ENCODE results near the gene AMPH. TPM values are rescaled to one million over a fixed set of nuclear protein-coding genes. Genes with fewer than 3 reads are reported as not detected.

The AMPH gene
- total RNA-seq, 1 donor, result not detected

GRCh38 chr7:38548605-38549004, 82.6 kb downstream of the AMPH start:
- DNase-seq (ENCODE audit: low read depth in 2 of 3, low spot score in 2 of 3), result no peak

- DNase-seq (ENCODE audit: low read depth in 2 of 3, low spot score in 2 of 3), result no peak
Observed at GRCh38 chr7:38546763-38547162, 84.4 kb downstream of the AMPH start.

GRCh38 chr7:38545977-38546376, 85.2 kb downstream of the AMPH start:
- no peak for DNase-seq (ENCODE audit: low read depth in 2 of 3, low spot score in 2 of 3)

- no peak for DNase-seq (ENCODE audit: low read depth in 2 of 3, low spot score in 2 of 3)
Observed at GRCh38 chr7:38542156-38542555, 89.0 kb downstream of the AMPH start.

DNA sequence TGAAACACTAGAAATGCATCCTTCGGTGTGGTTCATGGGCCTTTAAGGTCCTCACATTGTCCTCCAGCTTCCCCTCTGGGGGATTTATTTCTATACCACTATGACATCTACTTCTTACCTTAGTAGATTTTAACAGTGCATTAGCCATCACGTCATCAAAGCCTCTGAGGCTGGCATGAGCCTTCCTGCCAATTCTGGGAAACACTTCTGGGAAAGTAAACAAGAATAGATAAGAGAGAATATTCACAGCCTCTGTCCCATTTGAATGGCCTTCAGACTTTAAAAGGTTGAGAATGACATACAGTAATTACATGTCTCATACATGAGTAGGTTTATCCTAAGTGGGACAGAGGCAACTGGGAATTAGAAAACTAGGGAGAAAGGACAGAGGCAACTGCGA, 89.7 kb downstream of the AMPH start:
- DNase-seq (ENCODE audit: low read depth in 2 of 3, low spot score in 2 of 3), result no peak

GRCh38 chr7:38539477-38540081, 91.6 kb downstream of the AMPH start:
- DNase-seq (ENCODE audit: low read depth in 2 of 3, low spot score in 2 of 3), result no peak

DNA sequence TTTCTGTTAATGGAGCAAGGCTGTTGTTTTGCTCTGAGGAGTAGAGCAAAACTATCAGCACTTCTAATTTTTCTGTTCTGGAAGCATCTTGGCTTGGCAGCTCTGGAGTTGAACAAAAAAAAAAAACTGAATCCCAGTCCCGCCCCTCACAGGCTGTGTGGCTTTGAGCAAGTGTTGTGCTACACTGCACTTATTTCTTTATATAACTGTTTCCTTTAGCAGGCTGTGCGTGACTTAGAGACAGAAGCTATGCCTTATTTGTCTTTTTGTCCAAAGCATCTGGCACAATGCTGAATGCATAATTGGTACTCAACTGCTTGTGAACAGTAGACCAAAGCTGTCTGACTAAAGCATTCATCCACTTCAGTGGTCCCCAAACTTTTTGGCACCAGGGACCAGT, 96.1 kb downstream of the AMPH start:
- no peak for DNase-seq (ENCODE audit: low read depth in 2 of 3, low spot score in 2 of 3)

- no peak for DNase-seq (ENCODE audit: low read depth in 2 of 3, low spot score in 2 of 3)
Observed at GRCh38 chr7:38525857-38526256, 105.3 kb downstream of the AMPH start.

DNA sequence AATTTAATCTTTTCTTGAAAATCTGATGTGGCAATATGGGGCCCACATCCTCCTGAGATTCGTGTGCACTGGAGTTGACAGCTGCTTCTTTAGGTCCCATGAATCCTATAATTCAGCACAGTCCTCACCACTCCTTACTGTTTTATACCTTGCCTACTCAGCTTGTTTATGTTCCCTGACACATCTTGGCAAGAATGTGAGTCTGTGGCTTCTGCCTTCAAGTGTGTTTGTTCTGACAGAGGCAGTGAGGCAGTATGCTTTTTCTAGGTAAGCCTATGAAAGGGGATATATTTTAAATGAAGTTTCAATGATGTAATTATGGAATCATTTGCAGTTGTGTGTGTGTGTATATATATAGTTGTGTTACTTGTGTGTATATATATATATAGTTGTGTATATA, 106.4 kb downstream of the AMPH start:
- DNase-seq (ENCODE audit: low read depth in 2 of 3, low spot score in 2 of 3), result no peak

GRCh38 chr7:38520741-38521140, 110.4 kb downstream of the AMPH start:
- no peak for DNase-seq (ENCODE audit: low read depth in 2 of 3, low spot score in 2 of 3)

DNA sequence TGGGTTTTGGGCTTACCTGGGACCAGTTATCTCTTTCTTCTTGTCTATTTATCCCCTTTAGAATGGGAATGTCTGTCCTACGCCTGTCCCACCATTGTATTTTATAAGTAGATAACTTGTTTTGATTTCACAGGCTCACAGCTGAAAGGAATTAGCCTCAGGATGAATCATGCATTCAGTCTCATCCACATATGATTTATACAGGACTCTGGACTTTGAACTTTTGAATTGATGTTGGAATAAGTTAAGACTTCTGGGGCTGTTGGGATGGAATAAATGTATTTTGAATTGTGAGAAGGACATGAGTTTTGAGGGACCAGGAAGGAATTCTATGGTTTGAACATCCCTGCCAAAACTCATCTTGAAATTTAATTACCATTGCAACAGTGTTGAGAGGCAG, 112.6 kb downstream of the AMPH start:
- DNase-seq (ENCODE audit: low read depth in 2 of 3, low spot score in 2 of 3), result no peak

- no peak for DNase-seq (ENCODE audit: low read depth in 2 of 3, low spot score in 2 of 3)
Observed at GRCh38 chr7:38512704-38513103, 118.5 kb downstream of the AMPH start.

DNA sequence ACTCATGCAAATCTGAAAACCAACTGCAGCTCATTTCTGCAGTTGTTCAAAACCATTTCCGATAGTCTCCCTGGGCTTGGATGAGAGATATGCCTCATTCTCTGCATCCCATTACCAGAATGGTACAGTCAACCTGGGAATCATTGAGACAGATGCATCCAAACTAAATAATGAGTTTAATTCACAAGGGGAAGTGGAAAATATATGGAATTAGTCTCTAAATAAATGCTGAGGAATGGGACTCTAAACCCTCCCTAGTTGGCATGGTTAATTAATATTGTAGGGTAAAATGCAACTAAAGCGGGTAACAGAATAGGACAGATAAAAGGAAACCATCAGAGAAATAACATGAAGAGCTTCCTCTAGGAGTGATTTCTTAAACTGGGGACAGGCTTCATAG, 118.9 kb downstream of the AMPH start:
- DNase-seq (ENCODE audit: low read depth in 2 of 3, low spot score in 2 of 3), result no peak

DNA sequence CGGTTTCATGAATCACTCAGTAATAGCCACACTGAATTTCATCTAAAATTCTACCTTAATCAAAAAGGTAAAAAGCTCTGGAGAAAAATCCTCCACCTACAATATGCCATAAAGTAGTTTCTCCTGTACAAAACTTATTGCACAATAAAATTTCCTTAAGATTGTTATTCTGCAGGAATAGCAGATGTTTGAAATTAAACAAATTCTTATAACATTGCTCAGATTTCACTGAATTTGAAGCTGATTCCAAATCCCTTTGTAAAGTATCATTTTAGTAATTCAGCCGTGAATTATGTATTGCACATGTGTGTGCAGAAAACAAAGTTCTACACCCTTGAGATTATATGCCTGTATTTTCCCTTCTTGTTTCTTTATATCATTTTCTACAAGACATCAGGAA, 123.8 kb downstream of the AMPH start:
- no peak for DNase-seq (ENCODE audit: low read depth in 2 of 3, low spot score in 2 of 3)

DNA sequence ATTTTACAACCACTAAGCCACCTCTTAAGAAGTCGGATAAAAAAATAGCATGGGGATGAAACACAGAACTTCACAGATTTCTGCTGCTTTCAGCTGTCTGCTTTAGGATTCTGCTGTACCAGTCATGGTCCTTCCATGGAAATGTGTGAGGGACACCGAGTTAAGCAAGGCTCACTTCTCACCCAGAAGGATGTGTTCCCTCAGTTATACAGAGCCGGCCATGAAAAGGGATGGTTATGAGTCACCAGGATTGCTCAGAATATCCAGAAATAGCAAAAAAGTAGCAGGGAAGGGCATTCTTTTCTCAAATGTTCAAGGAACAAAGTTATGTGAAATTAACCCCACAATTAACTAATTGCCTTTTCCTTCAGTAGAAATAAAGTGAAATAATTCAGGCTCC, 124.4 kb downstream of the AMPH start:
- DNase-seq (ENCODE audit: low read depth in 2 of 3, low spot score in 2 of 3), result no peak

DNA sequence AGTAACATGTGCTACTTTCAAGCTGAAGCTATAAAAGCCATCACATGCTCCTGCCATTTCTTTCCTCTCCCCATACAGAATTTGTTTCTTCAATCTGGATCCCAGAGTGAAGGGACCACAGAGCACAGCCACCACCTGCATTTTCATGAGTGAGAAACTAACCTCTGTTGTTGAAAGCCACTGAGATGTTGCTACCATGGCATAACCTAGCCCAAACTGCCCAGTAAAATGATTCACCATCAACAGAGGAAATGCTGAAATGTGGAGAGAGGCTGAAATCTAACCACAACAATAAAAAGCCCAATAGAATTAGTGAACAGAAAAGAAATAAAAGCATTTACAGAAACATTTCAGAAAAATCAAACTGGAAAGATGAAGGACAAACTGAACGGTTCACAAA, 125.2 kb downstream of the AMPH start:
- no peak for DNase-seq (ENCODE audit: low read depth in 2 of 3, low spot score in 2 of 3)

- DNase-seq (ENCODE audit: low read depth in 2 of 3, low spot score in 2 of 3), result no peak
Observed at GRCh38 chr7:38504684-38505083, 126.5 kb downstream of the AMPH start.

GRCh38 chr7:38502848-38503247, 128.3 kb downstream of the AMPH start:
- no peak for DNase-seq (ENCODE audit: low read depth in 2 of 3, low spot score in 2 of 3)

- no peak for DNase-seq (ENCODE audit: low read depth in 2 of 3, low spot score in 2 of 3)
Observed at GRCh38 chr7:38502289-38502688, 128.9 kb downstream of the AMPH start.

GRCh38 chr7:38492010-38492409, 139.2 kb downstream of the AMPH start:
- DNase-seq (ENCODE audit: low read depth in 2 of 3, low spot score in 2 of 3), result no peak

DNA sequence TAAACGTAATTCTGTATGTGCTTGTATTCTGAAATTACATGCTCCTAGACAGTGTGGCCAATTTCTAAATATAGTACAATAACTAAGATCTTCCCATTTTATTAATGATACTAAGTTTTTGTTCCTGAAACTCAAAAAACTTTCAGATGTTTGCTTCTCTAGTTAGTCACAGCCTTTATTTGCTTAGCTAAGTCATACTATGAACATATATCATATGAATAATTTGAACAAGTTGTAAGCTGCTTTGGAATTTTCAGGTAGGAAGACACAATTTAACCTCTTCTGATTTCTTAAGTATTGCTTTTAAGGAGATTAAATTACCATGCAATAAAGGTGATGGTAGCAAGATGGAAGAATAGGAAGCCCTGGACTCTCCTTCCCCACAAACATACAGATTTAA, 148.7 kb downstream of the AMPH start:
- DNase-seq (ENCODE audit: low read depth in 2 of 3, low spot score in 2 of 3), result no peak

DNA sequence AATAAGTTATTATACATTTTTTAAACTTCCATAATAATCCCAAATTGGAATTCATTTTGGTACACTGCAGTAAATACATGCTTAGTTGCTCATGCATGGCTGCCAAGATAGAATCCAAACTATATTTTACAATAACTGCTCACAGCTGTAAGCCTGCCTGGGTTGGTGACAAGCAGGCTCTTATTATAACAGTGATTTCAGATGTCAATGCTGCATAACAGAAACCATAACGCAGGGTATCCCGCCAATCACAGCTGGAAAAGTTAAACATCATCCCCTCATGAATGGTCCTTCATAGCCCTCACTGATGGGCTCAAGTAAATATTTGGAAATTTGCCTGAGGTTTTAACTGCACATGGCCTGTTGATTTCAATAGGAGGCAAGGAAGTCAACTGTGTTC, 149.8 kb downstream of the AMPH start:
- DNase-seq (ENCODE audit: low read depth in 2 of 3, low spot score in 2 of 3), result no peak

GRCh38 chr7:38478404-38478803, 152.8 kb downstream of the AMPH start:
- no peak for DNase-seq (ENCODE audit: low read depth in 2 of 3, low spot score in 2 of 3)

All from hematopoietic multipotent progenitor cell (in vitro differentiated cells).